ENCODE measurements around the gene ZNF282. TPM values are rescaled to one million over a fixed set of nuclear protein-coding genes. Genes with fewer than 3 reads are reported as not detected.

Gene ZNF282
- total and polyA plus RNA-seq, 10 donors = 4.7 to 25.8 (median 18.1) TPM

DNA sequence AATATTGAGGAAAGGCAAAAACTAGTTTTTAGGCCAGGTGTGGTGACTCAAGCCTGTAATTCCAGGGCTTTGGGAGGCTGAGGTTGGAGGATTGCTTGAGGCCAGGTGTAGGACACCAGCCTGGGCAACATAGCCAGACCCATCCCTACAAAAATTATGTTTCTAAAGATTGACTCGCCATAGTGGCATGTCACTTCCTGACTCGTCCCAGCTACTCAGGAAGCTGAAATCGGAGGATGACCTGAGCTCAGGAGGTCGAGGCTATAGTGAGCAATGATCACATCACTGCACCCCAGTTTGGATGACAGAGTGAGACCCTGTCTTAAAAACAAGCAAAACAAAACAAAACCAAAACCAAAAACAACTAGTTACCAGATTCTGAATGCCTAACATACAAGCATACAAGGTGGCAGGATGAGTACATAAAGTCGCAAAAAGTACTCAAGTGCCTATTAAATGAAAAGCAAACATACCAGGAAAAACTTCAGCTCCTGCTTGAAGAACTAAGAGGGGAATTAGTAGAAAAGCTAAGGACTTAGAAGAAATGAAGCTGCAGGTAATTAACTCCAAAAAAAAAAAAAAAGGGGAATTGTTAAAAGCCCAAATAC is 34.0 kb upstream of the ZNF282 start:
- TF ChIP-seq POLR2AphosphoS5 (IDR thresholded peaks at IDR 0.05) (no peak), POLR2A (IDR thresholded peaks at IDR 0.05) (no peak)
- TF ChIP-seq, protein P1, sequence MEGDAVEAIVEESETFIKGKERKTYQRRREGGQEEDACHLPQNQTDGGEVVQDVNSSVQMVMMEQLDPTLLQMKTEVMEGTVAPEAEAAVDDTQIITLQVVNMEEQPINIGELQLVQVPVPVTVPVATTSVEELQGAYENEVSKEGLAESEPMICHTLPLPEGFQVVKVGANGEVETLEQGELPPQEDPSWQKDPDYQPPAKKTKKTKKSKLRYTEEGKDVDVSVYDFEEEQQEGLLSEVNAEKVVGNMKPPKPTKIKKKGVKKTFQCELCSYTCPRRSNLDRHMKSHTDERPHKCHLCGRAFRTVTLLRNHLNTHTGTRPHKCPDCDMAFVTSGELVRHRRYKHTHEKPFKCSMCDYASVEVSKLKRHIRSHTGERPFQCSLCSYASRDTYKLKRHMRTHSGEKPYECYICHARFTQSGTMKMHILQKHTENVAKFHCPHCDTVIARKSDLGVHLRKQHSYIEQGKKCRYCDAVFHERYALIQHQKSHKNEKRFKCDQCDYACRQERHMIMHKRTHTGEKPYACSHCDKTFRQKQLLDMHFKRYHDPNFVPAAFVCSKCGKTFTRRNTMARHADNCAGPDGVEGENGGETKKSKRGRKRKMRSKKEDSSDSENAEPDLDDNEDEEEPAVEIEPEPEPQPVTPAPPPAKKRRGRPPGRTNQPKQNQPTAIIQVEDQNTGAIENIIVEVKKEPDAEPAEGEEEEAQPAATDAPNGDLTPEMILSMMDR (IDR thresholded peaks at IDR 0.05 in 8 of 11, conservative IDR thresholded peaks at IDR 0.05 in 3 of 11) = no peak
- Histone ChIP-seq H3K4me3 (no peak overlapping the region), H3K36me3 (peaks cover 0 to 99% (median 43%) of the 10 kb centered on the region in 6 donors), H3K4me1 (peaks cover 0 to 14% (median 6%) of the 10 kb centered on the region in 6 donors), H3K27ac (peak overlapping the region in 4 of 8 donors; percentile 3 to 52 (median 23)), H3K9me3 (no peaks in the 10 kb centered on the region), H3K27me3 (replicated peaks in 1 of 7) (no peaks in the 10 kb centered on the region)
- intact Hi-C loops (cut with DNase I; ENCODE audit: low total_unique reads) = no loop called here
- DNase-seq = no peak
- WGBS, 5 donors = 49 to 69% (median 63%) methylated on average over 5 of the region's 5 CpGs

DNA sequence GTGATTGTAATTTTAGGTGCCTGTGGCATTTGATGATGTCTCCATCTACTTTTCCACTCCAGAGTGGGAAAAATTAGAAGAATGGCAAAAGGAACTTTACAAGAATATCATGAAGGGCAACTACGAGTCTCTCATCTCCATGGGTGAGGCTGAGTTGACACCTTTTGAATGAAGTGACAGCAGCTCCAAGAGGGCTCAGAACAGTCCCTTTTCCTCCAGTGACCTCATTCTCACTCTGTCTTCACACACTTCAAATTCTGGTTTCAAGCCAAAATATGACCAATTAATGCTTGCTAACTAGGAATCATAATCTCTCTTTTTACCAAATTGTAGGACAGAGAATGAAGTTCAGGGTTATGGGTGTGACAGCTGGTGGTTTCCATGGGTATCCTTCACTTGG is 29.2 kb upstream of the ZNF282 start:
- TF ChIP-seq POLR2AphosphoS5 (IDR thresholded peaks at IDR 0.05) = no peak
- WGBS, 5 donors = 68 to 88% (median 79%) methylated on average over 1 of the region's 1 CpG

DNA sequence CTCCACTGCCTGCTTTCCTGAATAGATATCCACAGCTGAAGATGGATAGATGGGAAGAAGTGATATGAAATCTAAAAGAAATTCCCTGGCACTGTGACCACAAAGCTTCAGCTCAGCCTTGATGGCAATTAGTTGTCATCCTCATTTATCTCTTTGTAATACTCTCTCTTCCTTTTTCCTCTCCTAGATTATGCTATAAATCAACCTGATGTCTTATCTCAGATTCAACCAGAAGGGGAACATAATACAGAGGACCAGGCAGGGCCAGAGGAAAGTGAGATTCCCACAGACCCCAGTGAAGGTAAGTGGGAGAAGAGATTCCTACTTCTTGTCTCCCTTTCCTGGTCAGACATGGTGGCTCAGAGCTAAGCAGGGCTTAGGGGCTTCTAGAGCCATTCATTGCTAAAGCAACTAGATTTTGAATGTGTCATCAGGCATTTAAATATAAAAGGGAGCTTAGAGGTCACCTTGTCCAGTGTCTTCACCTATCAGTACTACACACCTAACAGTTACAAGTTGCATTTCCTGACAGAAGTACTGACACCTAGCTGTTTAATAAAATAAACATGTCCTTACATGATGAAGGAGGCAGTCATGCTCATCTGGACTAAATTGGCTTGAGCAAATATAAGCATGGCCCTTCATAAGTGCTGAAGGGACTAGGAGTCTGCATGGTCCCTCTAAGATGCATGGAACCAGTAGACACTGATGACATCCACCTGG is 28.6 kb upstream of the ZNF282 start:
- Histone ChIP-seq H3K36me3 (peaks cover 0 to 100% (median 76%) of the 10 kb centered on the region in 6 donors), H3K9me3 (no peaks in the 10 kb centered on the region), H3K27ac (no peak overlapping the region), H3K4me1 (peaks cover 0 to 5% (median under 1%) of the 10 kb centered on the region in 6 donors), H3K4me3 (no peak overlapping the region), H3K27me3 (replicated peaks in 1 of 7) (no peaks in the 10 kb centered on the region)
- intact Hi-C loops (cut with DNase I; ENCODE audit: low total_unique reads) = no loop called here
- no peak for DNase-seq
- TF ChIP-seq POLR2A (IDR thresholded peaks at IDR 0.05) (no peak), POLR2AphosphoS5 (IDR thresholded peaks at IDR 0.05) (no peak)
- TF ChIP-seq, protein P1 (IDR thresholded peaks at IDR 0.05 in 8 of 11, conservative IDR thresholded peaks at IDR 0.05 in 3 of 11) = no peak

More for the DNA sequence above, 29.2 kb upstream of the ZNF282 start:
- Histone ChIP-seq H3K27me3 (replicated peaks in 1 of 7) (no peaks in the 10 kb centered on the region), H3K4me1 (peaks cover 0 to 9% (median 3%) of the 10 kb centered on the region in 6 donors), H3K4me3 (no peak overlapping the region), H3K27ac (no peak overlapping the region), H3K36me3 (peaks cover 0 to 100% (median 71%) of the 10 kb centered on the region in 6 donors), H3K9me3 (no peaks in the 10 kb centered on the region)
- no peak for DNase-seq
- intact Hi-C loops (cut with DNase I; ENCODE audit: low total_unique reads) = no loop called here

DNA sequence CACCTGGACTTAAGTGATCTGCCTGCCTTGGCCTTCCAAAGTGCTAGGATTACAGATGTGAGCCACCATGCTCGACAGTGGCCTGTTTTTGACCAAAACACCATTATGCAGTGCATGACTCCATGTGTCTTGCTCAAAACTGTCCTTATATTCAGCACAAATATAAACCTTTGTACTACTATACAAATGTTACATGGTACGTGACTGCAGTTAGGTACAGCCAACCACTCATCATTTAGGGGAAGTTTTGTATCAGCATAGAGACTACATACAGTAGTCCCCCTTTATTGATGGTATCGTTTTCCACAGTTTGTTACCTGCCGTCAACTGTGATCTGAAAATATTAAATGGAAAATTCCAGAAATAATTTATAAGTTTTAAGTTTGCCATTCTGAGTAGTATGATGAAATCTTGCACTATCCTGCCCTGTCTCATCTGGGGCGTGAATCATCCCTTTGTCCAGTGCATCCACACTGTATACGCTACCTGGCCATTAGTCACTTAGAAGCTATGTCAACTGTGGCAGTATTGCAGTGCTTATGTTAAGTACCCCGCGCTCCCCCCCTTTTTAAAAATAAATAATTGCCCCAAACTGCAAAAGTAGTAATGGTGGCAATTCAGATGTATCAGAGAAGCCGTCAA is 23.3 kb upstream of the ZNF282 start:
- H3K27me3 ChIP-seq (replicated peaks in 1 of 7) = no peaks in the 10 kb centered on the region
- no peaks in the 10 kb centered on the region for H3K9me3 ChIP-seq
- H3K27ac ChIP-seq = peak overlapping the region in 7 of 8 donors; percentile 27 to 77 (median 70)
- peaks cover 0 to 9% (median 0%) of the 10 kb centered on the region in 6 donors for H3K4me1 ChIP-seq
- intact Hi-C loops (cut with DNase I; ENCODE audit: low total_unique reads) = no loop called here
- H3K4me3 ChIP-seq = no peak overlapping the region
- 61 to 82% (median 78%) methylated on average over 9 of the region's 9 CpGs for WGBS, 5 donors
- peaks cover 2 to 99% (median 73%) of the 10 kb centered on the region in 6 donors for H3K36me3 ChIP-seq
- TF ChIP-seq POLR2A (IDR thresholded peaks at IDR 0.05) (no peak), POLR2AphosphoS5 (IDR thresholded peaks at IDR 0.05) (no peak)
- TF ChIP-seq, protein P1 (IDR thresholded peaks at IDR 0.05 in 8 of 11, conservative IDR thresholded peaks at IDR 0.05 in 3 of 11) = no peak
- DNase-seq = no peak

Data from spleen (tissue), 11 donors.